Vagina (tissue), 2 donors: ENCODE results near the gene CLASP2. TPM values are rescaled to one million over a fixed set of nuclear protein-coding genes. Genes with fewer than 3 reads are reported as not detected.
"Not testable (repeated sequence)": the region's sequence is repeated elsewhere in the genome, so short reads cannot be mapped to it uniquely, and the experiment has no call there.

Source experiments
- DNase-seq, 2 donors: peaks; one replicate each; pipeline ENCODE4 v3.0.0-alpha.2; 2017; ENCODE audit errors: extremely low spot score in 2 of 2
- H3K27ac ChIP-seq: fragments of 200-600 bp; sonication (generic); one replicate; pipeline ENCODE4 v1.5.1; 2019
- H3K27me3 ChIP-seq: fragments of 200-600 bp; sonication (generic); one replicate; pipeline ENCODE4 v1.5.1; 2019
- H3K36me3 ChIP-seq, 2 donors: fragments of 200-600 bp; sonication (generic); one replicate each; pipeline ENCODE4 v1.5.1; 2017 to 2019
- H3K4me1 ChIP-seq: fragments of 200-600 bp; sonication (generic); one replicate; pipeline ENCODE4 v1.5.1; 2019
- H3K4me3 ChIP-seq, 2 donors: fragments of 200-600 bp; sonication (generic); 1 replicate in 1 of 2; 2 replicates in 1 of 2; pipeline ENCODE4 v1.5.1; 2016 to 2019
- H3K9me3 ChIP-seq: fragments of 200-600 bp; sonication (generic); one replicate; pipeline ENCODE4 v1.5.1; 2019
- POLR2A ChIP-seq, 2 donors: fragments of 450-650 bp; IDR thresholded peaks; one replicate each; pipeline ENCODE4 v1.6.1; 2017; ENCODE audit warnings: antibody characterized with exemption in 2 of 2, mild to moderate bottlenecking in 2 of 2, moderate library complexity in 2 of 2
- POLR2AphosphoS5 ChIP-seq, 2 donors: sonication (generic); formaldehyde crosslinking; IDR thresholded peaks; one replicate each; pipeline ENCODE4 v1.9.0; 2017; ENCODE audit warnings: antibody characterized with exemption in 2 of 2, mild to moderate bottlenecking in 2 of 2, low read depth in 1 of 2; ENCODE audit not compliant: insufficient read depth in 1 of 2
- intact Hi-C: fragments of 100-400 bp; cut with DNase I; formaldehyde crosslinking; loops from one replicate; pipeline ENCODE4 v1.15.1; 2023
- total RNA-seq: library from RNA; depleted of rRNA; stranded (reverse); fragments of >200 nt; gene quantifications from one replicate; pipeline ENCODE4 v1.2.3, GENCODE V29; 2016
- TF ChIP-seq, protein P1 (sequence below), 3 experiments: fragments of 450-650 bp in 2 of 3; fragments of 200-600 bp in 1 of 3; sonication (generic) in 1 of 3; IDR thresholded peaks; one replicate each; pipeline ENCODE4 v1.5.1; 2017 to 2019; ENCODE audit warnings: antibody characterized with exemption in 3 of 3, mild to moderate bottlenecking in 2 of 3, moderate library complexity in 2 of 3

CLASP2 gene
- total RNA-seq, 1 donor from 2014 or later: 69.5 TPM

DNA sequence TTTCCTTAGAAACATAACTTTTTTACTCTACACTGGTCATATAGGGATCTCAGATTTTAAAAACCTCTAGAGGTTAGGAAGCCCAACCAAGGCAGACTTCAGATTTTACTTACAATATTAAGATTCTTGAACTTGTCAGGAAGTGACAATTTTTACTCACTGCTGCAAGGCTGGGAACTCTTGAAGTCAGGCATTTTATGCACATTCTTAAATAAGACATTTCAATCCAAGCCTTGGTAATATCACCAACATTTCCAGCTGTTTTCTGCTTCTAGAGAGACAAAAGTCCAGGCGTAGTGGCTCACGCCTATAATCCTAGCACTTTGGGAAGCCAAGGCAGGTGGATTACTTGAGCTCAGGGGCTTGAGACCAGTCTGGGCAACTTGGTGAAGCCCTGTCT lies 244.2 kb downstream of the CLASP2 start:
- no peak overlapping the region for H3K4me3 ChIP-seq
- intact Hi-C loops: no loop called here
- TF ChIP-seq, protein P1, sequence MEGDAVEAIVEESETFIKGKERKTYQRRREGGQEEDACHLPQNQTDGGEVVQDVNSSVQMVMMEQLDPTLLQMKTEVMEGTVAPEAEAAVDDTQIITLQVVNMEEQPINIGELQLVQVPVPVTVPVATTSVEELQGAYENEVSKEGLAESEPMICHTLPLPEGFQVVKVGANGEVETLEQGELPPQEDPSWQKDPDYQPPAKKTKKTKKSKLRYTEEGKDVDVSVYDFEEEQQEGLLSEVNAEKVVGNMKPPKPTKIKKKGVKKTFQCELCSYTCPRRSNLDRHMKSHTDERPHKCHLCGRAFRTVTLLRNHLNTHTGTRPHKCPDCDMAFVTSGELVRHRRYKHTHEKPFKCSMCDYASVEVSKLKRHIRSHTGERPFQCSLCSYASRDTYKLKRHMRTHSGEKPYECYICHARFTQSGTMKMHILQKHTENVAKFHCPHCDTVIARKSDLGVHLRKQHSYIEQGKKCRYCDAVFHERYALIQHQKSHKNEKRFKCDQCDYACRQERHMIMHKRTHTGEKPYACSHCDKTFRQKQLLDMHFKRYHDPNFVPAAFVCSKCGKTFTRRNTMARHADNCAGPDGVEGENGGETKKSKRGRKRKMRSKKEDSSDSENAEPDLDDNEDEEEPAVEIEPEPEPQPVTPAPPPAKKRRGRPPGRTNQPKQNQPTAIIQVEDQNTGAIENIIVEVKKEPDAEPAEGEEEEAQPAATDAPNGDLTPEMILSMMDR (IDR thresholded peaks at IDR 0.05): no peak
- no peak for TF ChIP-seq POLR2A (IDR thresholded peaks at IDR 0.05)
- no peak for TF ChIP-seq POLR2AphosphoS5 (IDR thresholded peaks at IDR 0.05; ENCODE audit: insufficient read depth in 1 of 2, low read depth in 1 of 2)

DNA sequence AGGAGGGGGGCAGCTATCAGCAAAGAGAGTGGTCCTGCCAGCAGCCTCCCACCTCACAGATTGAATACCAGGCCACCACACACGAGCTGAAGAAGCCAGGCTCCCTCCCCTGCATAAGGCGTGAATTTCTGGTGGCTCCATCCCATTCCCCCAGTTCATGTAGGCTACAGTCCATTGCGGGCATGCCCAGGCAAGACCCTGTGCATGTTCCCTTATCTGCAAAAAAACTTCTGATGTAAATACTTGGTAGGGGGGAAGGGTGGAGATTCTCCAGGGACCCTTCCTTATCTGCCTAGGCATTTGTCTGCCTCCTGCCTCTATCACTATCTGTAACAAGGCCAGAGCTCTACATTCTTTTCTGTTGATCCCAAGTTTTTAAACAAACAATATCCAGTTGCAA lies 250.3 kb downstream of the CLASP2 start:
- Histone ChIP-seq H3K27me3 (no peaks in the 10 kb centered on the region), H3K4me3 (no peak overlapping the region), H3K9me3 (no peaks in the 10 kb centered on the region), H3K27ac (no peak overlapping the region), H3K36me3 (no peaks in the 10 kb centered on the region), H3K4me1 (no peaks in the 10 kb centered on the region)
- intact Hi-C loops: no loop called here
- TF ChIP-seq, protein P1 (IDR thresholded peaks at IDR 0.05): no peak
- TF ChIP-seq POLR2A (IDR thresholded peaks at IDR 0.05) (no peak), POLR2AphosphoS5 (IDR thresholded peaks at IDR 0.05; ENCODE audit: insufficient read depth in 1 of 2, low read depth in 1 of 2) (no peak)
- DNase-seq: no peak

More for the DNA sequence above, 244.2 kb downstream of the CLASP2 start:
- H3K27me3 ChIP-seq: no peaks in the 10 kb centered on the region
- no peak for DNase-seq
- no peaks in the 10 kb centered on the region for H3K36me3 ChIP-seq
- no peak overlapping the region for H3K27ac ChIP-seq
- H3K4me1 ChIP-seq: no peaks in the 10 kb centered on the region
- no peaks in the 10 kb centered on the region for H3K9me3 ChIP-seq

DNA sequence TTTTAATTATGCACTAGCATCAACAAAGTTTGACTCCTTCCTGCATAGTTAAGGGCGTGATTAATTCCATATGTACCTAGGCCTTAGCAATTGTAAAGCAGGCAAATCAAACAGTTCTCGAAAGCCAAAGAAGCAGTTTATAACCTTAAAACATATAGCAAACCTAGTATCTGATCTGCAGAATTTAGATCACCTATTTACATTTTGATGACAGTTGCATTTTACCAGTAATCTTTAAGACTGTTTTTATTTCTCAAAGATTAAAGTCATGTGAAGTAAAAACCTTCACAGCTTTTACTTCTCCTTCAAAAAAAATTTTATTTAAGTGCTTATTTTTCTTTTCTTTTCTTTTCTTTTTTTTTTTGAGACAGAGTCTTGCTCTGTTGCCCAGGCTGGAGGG lies 257.0 kb downstream of the CLASP2 start:
- Histone ChIP-seq H3K9me3 (peaks cover 5% of the 10 kb centered on the region), H3K4me3 (no peak overlapping the region), H3K36me3 (no peaks in the 10 kb centered on the region), H3K4me1 (no peaks in the 10 kb centered on the region), H3K27ac (no peak overlapping the region), H3K27me3 (no peaks in the 10 kb centered on the region)
- intact Hi-C loops: no loop called here
- no peak for TF ChIP-seq POLR2AphosphoS5 (IDR thresholded peaks at IDR 0.05; ENCODE audit: insufficient read depth in 1 of 2, low read depth in 1 of 2)
- TF ChIP-seq, protein P1 (IDR thresholded peaks at IDR 0.05): no peak
- no peak for TF ChIP-seq POLR2A (IDR thresholded peaks at IDR 0.05)
- DNase-seq: no peak

DNA sequence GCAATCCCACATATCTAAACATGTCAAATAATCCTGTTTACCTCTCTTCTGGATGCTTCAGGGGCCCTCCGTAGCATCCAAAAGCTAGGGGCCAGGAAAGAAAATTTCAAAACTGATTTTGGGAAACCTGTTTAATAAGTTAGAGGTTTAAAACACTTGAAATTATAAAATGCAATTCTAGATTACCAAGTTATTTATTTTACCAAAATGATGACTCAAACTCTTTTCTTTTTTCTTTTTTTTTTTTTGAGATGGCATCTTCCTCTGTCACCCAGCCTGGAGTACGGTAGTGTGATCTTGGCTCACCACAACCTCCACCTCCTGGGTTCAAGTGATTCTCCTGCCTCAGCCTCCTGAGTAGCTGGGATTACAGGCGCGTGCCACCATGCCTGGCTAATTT lies 258.5 kb downstream of the CLASP2 start:
- H3K4me3 ChIP-seq, H3K27ac ChIP-seq, intact Hi-C loops, H3K36me3 ChIP-seq, DNase-seq, H3K4me1 ChIP-seq, H3K27me3 ChIP-seq, H3K9me3 ChIP-seq: not testable (repeated sequence)

DNA sequence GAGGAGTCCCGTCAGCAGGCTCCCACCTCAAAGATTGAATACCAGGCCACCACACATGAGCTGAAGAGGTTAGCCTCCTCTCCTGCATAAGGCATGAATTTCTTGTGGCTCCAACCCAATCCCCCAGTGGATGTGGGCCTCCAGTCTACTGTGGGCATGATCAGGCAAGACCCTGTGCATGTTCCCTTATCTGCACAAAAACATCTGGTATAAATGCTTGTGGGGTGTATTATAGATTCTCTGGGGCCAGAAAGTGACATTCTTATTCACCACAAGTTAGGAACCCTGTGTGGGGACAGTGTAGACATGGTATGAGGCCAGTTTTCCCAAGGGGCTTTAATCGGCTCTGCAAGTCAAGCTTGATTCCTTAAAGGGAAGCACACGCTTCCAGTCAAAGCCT lies 259.6 kb downstream of the CLASP2 start:
- Histone ChIP-seq H3K9me3 (peaks cover 5% of the 10 kb centered on the region), H3K4me1 (no peaks in the 10 kb centered on the region), H3K4me3 (no peak overlapping the region), H3K27me3 (no peaks in the 10 kb centered on the region), H3K36me3 (no peaks in the 10 kb centered on the region), H3K27ac (no peak overlapping the region)
- TF ChIP-seq, protein P1 (IDR thresholded peaks at IDR 0.05): no peak
- no peak for TF ChIP-seq POLR2AphosphoS5 (IDR thresholded peaks at IDR 0.05; ENCODE audit: insufficient read depth in 1 of 2, low read depth in 1 of 2)
- no peak for TF ChIP-seq POLR2A (IDR thresholded peaks at IDR 0.05)
- intact Hi-C loops: no loop called here
- no peak for DNase-seq

DNA sequence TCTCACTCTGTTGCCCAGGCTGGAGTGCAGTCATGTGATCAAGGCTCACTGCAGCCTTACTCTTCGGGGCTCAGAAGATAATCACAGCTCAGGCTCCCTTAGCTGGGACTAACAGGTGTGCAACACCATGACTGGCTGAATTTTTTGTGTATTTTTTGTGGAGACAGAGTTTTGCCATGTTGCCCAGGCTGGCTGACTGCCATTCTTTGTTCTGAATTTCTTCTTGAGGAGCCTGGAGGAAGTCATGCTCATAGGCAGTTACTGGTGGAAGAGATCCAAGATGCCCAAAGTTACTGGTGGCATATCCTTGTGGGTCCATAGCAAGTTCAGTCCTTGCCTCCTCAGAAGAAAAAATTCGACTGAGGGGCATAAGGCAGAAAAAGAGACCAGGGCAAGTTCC lies 261.3 kb downstream of the CLASP2 start:
- Histone ChIP-seq H3K9me3 (peaks cover 5% of the 10 kb centered on the region), H3K4me1 (no peaks in the 10 kb centered on the region), H3K36me3 (no peaks in the 10 kb centered on the region), H3K27me3 (no peaks in the 10 kb centered on the region), H3K4me3 (no peak overlapping the region), H3K27ac (no peak overlapping the region)
- peak in 1 of 2 donors; percentile 16 for DNase-seq
- TF ChIP-seq, protein P1 (IDR thresholded peaks at IDR 0.05): no peak
- TF ChIP-seq POLR2AphosphoS5 (IDR thresholded peaks at IDR 0.05; ENCODE audit: insufficient read depth in 1 of 2, low read depth in 1 of 2): no peak
- no peak for TF ChIP-seq POLR2A (IDR thresholded peaks at IDR 0.05)
- intact Hi-C loops: no loop called here
